HEK293T (cell line): ENCODE results near the gene GPATCH2.

Experiments used
- ARNT ChIP-seq: fragments of 450-650 bp; IDR thresholded peaks from 2 replicates; pipeline ENCODE4 v1.6.1; 2017; ENCODE audit warnings: mild to moderate bottlenecking
- BHLHE40 ChIP-seq: fragments of 450-650 bp; IDR thresholded peaks from 2 replicates; pipeline ENCODE4 v1.6.1; 2016; ENCODE audit warnings: mild to moderate bottlenecking, moderate library complexity, borderline replicate concordance
- ELF4 ChIP-seq: fragments of 450-650 bp; IDR thresholded peaks from 2 replicates; pipeline ENCODE4 v1.6.1; 2017; ENCODE audit warnings: antibody characterized with exemption
- FOXA1 ChIP-seq: fragments of 450-650 bp; IDR thresholded peaks from 2 replicates; pipeline ENCODE4 v1.6.1; 2016; ENCODE audit warnings: mild to moderate bottlenecking
- FOXK2 ChIP-seq: fragments of 450-650 bp; IDR thresholded peaks from 2 replicates; pipeline ENCODE4 v1.6.1; 2016; ENCODE audit warnings: mild to moderate bottlenecking
- FOXM1 ChIP-seq: fragments of 450-650 bp; IDR thresholded peaks from 2 replicates; pipeline ENCODE4 v1.6.1; 2017; ENCODE audit warnings: mild to moderate bottlenecking, borderline replicate concordance
- L3MBTL2 ChIP-seq: fragments of 450-650 bp; conservative IDR thresholded peaks from 2 replicates; pipeline ENCODE4 v1.6.1; 2016; ENCODE audit warnings: mild to moderate bottlenecking
- LEF1 ChIP-seq: fragments of 450-650 bp; IDR thresholded peaks from 2 replicates; pipeline ENCODE4 v1.6.1; 2017; ENCODE audit warnings: mild to moderate bottlenecking, borderline replicate concordance
- NFRKB ChIP-seq: fragments of 450-650 bp; IDR thresholded peaks from 2 replicates; pipeline ENCODE4 v1.6.1; 2016; ENCODE audit warnings: mild to moderate bottlenecking, moderate library complexity
- PKNOX1 ChIP-seq: fragments of 450-650 bp; IDR thresholded peaks from 2 replicates; pipeline ENCODE4 v1.6.1; 2016
- SP1 ChIP-seq: fragments of 450-650 bp; IDR thresholded peaks from 2 replicates; pipeline ENCODE4 v1.6.1; 2017
- SUZ12 ChIP-seq: fragments of 450-650 bp; IDR thresholded peaks from 2 replicates; pipeline ENCODE4 v1.6.1; 2016; ENCODE audit warnings: mild to moderate bottlenecking
- TARDBP ChIP-seq: fragments of 450-650 bp; IDR thresholded peaks from 2 replicates; pipeline ENCODE4 v1.6.1; 2016
- ZNF384 ChIP-seq: fragments of 450-650 bp; IDR thresholded peaks from 2 replicates; pipeline ENCODE4 v1.6.1; 2016

GRCh38 chr1:217393896-217394295 lies 237.0 kb downstream of the GPATCH2 start:
- TF ChIP-seq L3MBTL2 (no peak), BHLHE40 (no peak), NFRKB (no peak), ELF4 (no peak), TARDBP (no peak), ARNT (no peak), ZNF384 (no peak), FOXK2 (no peak), SP1 (no peak), PKNOX1 (no peak), LEF1 (no peak), SUZ12 (no peak), FOXM1 (no peak), FOXA1 (no peak)
